Measurements from ENCODE around the gene KCNQ4.

Gene KCNQ4

GRCh38 chr1:40818264-40818961 lies 34.8 kb downstream of the KCNQ4 start:
- DNase-seq (ENCODE audit: low read depth, low spot score), result no peak

DNA sequence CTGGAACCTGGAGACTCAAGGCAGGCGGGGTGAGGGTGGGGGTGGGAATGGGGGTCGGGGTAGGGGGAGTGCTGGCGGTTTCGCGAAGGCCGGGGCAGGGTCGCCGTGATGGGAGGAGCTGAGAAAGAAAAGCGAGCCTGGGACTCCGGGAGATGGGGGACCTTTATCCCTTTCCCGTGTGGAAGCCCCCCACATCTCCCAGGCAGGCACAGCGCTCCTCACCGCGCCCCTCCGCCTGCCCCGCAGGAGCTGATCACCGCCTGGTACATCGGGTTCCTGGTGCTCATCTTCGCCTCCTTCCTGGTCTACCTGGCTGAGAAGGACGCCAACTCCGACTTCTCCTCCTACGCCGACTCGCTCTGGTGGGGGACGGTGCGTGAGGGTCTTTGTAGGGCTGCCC lies 35.5 kb downstream of the KCNQ4 start:
- no peak for DNase-seq (ENCODE audit: low read depth, low spot score)

GRCh38 chr1:40820251-40820797 lies 36.7 kb downstream of the KCNQ4 start:
- no peak for DNase-seq (ENCODE audit: low read depth, low spot score)

GRCh38 chr1:40820911-40821693 lies 37.5 kb downstream of the KCNQ4 start:
- DNase-seq (ENCODE audit: low read depth, low spot score), result no peak

GRCh38 chr1:40822890-40823289 lies 39.3 kb downstream of the KCNQ4 start:
- no peak for DNase-seq (ENCODE audit: low read depth, low spot score)

DNA sequence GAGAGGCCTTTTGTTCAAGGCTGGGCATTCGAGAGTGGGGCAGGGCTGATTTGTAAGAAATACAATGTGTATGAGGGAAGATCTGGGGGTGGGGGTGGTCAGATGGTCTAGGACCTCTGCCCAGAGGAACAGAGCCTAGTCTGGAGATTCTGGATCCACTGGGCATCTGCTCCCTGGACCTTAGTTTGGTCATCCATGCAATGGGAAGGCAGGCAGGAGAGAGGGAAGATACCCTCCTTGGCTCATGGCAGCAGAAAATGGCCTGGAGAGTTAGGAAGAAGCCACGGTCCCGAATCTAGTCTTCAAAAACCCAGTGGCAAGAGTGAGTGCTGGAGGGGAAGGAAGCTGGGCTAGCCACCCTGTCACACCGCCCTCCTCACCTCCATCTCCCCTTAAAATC lies 39.8 kb downstream of the KCNQ4 start:
- no peak for DNase-seq (ENCODE audit: low read depth, low spot score)

- DNase-seq (ENCODE audit: low read depth, low spot score), result no peak
Observed at GRCh38 chr1:40823983-40824382, 40.4 kb downstream of the KCNQ4 start.

GRCh38 chr1:40824591-40825434 lies 41.2 kb downstream of the KCNQ4 start:
- DNase-seq (ENCODE audit: low read depth, low spot score), result no peak

GRCh38 chr1:40825435-40825788 lies 41.8 kb downstream of the KCNQ4 start:
- no peak for DNase-seq (ENCODE audit: low read depth, low spot score)

DNA sequence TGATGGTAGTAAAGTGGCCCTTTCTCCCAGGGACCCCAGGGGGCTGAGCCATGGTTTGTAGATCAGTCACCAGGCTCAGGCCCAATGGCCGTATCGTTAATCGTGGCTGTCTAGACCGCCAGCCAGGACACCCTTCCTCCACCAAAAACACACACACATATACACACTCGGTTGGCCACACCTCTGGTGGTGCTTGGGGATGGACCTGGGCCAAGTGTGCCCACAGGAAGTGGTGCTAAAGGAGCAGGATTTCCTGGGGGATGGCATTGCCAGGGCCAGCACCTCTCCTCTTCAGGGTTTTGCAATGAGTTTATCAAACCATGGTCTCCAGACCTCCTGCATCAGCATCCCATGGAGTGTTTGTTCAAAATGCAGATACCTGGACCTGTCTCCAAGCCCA lies 42.4 kb downstream of the KCNQ4 start:
- DNase-seq (ENCODE audit: low read depth, low spot score), result no peak

GRCh38 chr1:40829631-40830245 lies 46.2 kb downstream of the KCNQ4 start:
- no peak for DNase-seq (ENCODE audit: low read depth, low spot score)

DNA sequence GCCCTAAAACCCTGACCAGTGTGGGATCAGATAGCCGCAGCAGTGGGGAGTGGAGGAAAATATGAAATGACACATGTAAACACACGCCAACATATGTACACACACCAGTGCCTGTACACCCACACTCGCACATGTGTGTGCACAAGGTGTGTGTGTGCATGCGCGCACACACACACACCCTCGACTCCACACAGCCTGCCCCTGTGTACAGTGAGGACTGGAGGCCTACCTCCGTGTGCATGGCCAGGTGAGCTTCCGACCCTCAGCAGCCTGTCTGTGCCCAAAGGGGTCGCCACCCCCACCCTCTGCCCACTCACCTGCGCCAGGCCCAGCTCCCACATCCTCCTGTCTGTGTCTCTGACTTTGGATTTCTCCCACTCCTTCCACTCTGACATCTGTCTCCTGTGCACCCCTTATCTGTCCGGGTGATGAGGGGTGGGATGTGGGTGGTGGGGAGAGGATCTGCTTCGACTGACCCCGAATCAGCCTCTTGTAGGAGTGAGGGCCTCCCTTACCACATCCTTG lies 46.9 kb downstream of the KCNQ4 start:
- no peak for DNase-seq (ENCODE audit: low read depth, low spot score)

DNA sequence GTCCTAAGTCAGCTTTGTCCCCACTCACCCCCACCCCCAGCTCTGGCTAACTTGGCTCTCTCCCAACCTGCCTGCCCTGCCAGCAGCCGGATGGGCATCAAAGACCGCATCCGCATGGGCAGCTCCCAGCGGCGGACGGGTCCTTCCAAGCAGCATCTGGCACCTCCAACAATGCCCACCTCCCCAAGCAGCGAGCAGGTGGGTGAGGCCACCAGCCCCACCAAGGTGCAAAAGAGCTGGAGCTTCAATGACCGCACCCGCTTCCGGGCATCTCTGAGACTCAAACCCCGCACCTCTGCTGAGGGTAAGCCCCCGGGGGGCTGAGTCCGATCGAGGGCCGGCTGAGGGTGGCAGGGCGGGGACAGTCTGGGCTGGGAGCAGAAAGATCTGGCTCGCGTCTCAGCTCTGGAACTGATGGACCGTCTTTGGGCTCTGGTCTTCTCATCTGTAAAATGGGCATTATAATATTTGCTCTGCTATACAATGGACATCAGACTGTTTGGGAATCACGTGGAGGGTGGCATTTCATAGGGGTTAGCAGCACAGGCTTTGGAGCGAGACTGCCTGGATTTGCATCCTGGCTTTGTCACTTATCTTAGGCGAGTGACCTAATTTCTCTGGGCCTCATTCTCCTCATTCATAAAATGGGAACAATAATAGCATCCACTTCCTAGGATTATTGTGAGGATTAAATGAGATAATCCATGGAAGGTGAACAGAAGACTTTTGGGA lies 47.6 kb downstream of the KCNQ4 start:
- DNase-seq (ENCODE audit: low read depth, low spot score), result no peak

DNA sequence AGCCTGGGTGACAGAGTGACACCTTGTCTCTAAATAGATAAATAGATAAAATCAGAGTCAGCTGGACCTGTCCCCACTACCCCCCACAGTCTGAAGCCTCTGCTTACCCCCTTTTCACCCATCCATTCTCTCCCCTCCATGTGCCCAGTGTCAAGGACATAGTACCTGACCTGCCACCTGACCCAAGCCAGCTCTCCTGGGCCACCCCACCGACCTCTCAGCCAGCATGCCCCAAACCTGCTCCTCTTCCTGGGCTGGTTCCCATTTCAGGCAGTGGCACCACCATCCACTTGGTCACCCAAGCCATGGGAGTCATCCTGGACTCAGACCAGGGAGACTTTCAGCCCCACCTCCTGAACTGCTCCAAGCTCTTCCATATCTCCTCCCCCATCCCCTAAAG lies 50.4 kb downstream of the KCNQ4 start:
- DNase-seq (ENCODE audit: low read depth, low spot score), result no peak

- no peak for DNase-seq (ENCODE audit: low read depth, low spot score)
Observed at GRCh38 chr1:40834968-40835545, 51.5 kb downstream of the KCNQ4 start.

GRCh38 chr1:40836283-40836682 lies 52.7 kb downstream of the KCNQ4 start:
- DNase-seq (ENCODE audit: low read depth, low spot score), result no peak

GRCh38 chr1:40837601-40838000 lies 54.0 kb downstream of the KCNQ4 start:
- DNase-seq (ENCODE audit: low read depth, low spot score), result no peak

GRCh38 chr1:40838045-40838979 lies 54.7 kb downstream of the KCNQ4 start:
- DNase-seq (ENCODE audit: low read depth, low spot score), result no peak

Data from iPS DF 19.7 (cell line).